ENCODE data around the gene ARHGAP10.

DNA sequence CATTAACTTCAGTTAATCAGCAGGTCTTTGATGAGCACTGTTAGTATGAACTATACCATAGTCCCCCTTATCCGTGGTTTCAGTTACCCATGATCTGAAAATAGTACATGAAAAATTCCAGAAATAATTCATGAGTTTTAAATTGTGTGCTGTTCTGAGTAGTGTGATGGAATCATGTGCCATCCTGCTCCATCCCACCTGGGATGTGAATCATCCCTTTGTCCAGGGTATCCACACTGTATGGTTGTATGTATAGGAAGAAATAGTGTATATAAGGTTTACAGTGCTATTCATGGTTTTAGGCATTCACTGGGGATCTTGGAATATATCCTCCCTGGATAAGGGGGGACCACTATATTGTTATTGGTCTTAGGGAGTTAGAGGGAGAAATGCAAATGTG, 24.5 kb downstream of the ARHGAP10 start:
- TF ChIP-seq, protein P1, sequence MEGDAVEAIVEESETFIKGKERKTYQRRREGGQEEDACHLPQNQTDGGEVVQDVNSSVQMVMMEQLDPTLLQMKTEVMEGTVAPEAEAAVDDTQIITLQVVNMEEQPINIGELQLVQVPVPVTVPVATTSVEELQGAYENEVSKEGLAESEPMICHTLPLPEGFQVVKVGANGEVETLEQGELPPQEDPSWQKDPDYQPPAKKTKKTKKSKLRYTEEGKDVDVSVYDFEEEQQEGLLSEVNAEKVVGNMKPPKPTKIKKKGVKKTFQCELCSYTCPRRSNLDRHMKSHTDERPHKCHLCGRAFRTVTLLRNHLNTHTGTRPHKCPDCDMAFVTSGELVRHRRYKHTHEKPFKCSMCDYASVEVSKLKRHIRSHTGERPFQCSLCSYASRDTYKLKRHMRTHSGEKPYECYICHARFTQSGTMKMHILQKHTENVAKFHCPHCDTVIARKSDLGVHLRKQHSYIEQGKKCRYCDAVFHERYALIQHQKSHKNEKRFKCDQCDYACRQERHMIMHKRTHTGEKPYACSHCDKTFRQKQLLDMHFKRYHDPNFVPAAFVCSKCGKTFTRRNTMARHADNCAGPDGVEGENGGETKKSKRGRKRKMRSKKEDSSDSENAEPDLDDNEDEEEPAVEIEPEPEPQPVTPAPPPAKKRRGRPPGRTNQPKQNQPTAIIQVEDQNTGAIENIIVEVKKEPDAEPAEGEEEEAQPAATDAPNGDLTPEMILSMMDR (IDR thresholded peaks at IDR 0.05; ENCODE audit: low read depth, low read length): no peak
- TF ChIP-seq, protein P2, sequence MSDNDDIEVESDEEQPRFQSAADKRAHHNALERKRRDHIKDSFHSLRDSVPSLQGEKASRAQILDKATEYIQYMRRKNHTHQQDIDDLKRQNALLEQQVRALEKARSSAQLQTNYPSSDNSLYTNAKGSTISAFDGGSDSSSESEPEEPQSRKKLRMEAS (IDR thresholded peaks at IDR 0.05; ENCODE audit: low read depth, low read length): no peak
- TF ChIP-seq POLR2A (IDR thresholded peaks at IDR 0.05; ENCODE audit: extremely low read depth, insufficient read length): no peak
- no peak for TF ChIP-seq MYC (IDR thresholded peaks at IDR 0.05; ENCODE audit: low read depth, low read length)

Measured in NB4 (cell line).